Upper lobe of right lung (tissue), 1 donor: Measurements from ENCODE around the gene ZNF69. TPM values are rescaled to one million over a fixed set of nuclear protein-coding genes. Genes with fewer than 3 reads are reported as not detected.
"Not testable (repeated sequence)": the region's sequence is repeated elsewhere in the genome, so short reads cannot be mapped to it uniquely, and the experiment has no call there.

Source experiments
- ATAC-seq: fragments of 200-7000 bp; cut with Tn5 transposase; one replicate; pipeline ENCODE4 v1.9.1; 2020; ENCODE audit warnings: mild to moderate bottlenecking, moderate library complexity
- DNase-seq: peaks from one replicate; pipeline ENCODE4 v3.0.0-alpha.2; 2020
- H3K27ac ChIP-seq: fragments of 200-600 bp; one replicate; pipeline ENCODE4 v1.8.0; 2022
- H3K27me3 ChIP-seq: fragments of 200-600 bp; one replicate; pipeline ENCODE4 v1.8.0; 2022; ENCODE audit warnings: mild to moderate bottlenecking
- H3K36me3 ChIP-seq: fragments of 200-600 bp; one replicate; pipeline ENCODE4 v1.8.0; 2022
- H3K4me1 ChIP-seq: fragments of 200-600 bp; one replicate; pipeline ENCODE4 v1.8.0; 2022
- H3K4me3 ChIP-seq: fragments of 200-600 bp; one replicate; pipeline ENCODE4 v1.8.0; 2022; ENCODE audit warnings: mild to moderate bottlenecking
- H3K9me3 ChIP-seq: fragments of 200-600 bp; one replicate; pipeline ENCODE4 v1.8.0; 2022
- intact Hi-C: fragments of 100-400 bp; cut with DNase I; formaldehyde crosslinking; loops from one replicate; pipeline ENCODE4 v1.11.0; 2022
- total RNA-seq: library from RNA; stranded (reverse); fragmentation: NEBNext Ultra II Directional; extraction: Animal tissue kit (Norgen Biotek cat#: 25700); gene quantifications from one replicate; pipeline ENCODE4 v1.2.1, GENCODE V29; 2021
- TF ChIP-seq, protein P1 (sequence below): fragments of 200-600 bp; IDR thresholded peaks from one replicate; pipeline ENCODE4 v1.8.0; 2022; ENCODE audit warnings: antibody characterized with exemption
- donor health status: DM: no; HTN: yes; CAD: no; lungs with severe emphysema.

Gene ZNF69
- total RNA-seq, 1 donor from 2014 or later: 12.2 TPM

DNA sequence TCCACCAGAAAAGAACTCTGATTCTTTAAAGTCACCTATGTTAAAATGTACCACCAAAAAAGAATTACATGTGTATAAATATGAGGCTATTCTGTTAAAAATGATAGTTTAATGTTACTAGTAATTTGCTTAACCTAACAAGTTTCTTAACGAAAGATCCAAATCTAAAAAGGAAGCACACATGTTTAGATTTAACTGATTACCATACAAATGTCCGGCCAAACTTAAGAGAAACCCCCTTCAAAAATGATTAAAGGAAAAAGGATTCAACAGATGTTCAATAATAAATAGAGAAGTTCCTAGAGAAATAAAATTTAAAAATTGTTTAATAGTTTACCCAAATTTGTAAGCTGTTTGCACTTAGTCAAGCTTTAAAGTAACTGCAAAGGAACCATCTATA is 5.0 kb upstream of the ZNF69 start:
- no peaks in the 10 kb centered on the region for H3K9me3 ChIP-seq
- H3K4me3 ChIP-seq: no peak overlapping the region
- intact Hi-C loops: no loop called here
- no peak for ATAC-seq
- H3K27me3 ChIP-seq: no peaks in the 10 kb centered on the region
- no peak for DNase-seq
- H3K4me1 ChIP-seq: no peaks in the 10 kb centered on the region
- no peaks in the 10 kb centered on the region for H3K36me3 ChIP-seq
- no peak overlapping the region for H3K27ac ChIP-seq
- TF ChIP-seq, protein P1, sequence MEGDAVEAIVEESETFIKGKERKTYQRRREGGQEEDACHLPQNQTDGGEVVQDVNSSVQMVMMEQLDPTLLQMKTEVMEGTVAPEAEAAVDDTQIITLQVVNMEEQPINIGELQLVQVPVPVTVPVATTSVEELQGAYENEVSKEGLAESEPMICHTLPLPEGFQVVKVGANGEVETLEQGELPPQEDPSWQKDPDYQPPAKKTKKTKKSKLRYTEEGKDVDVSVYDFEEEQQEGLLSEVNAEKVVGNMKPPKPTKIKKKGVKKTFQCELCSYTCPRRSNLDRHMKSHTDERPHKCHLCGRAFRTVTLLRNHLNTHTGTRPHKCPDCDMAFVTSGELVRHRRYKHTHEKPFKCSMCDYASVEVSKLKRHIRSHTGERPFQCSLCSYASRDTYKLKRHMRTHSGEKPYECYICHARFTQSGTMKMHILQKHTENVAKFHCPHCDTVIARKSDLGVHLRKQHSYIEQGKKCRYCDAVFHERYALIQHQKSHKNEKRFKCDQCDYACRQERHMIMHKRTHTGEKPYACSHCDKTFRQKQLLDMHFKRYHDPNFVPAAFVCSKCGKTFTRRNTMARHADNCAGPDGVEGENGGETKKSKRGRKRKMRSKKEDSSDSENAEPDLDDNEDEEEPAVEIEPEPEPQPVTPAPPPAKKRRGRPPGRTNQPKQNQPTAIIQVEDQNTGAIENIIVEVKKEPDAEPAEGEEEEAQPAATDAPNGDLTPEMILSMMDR: no peak

DNA sequence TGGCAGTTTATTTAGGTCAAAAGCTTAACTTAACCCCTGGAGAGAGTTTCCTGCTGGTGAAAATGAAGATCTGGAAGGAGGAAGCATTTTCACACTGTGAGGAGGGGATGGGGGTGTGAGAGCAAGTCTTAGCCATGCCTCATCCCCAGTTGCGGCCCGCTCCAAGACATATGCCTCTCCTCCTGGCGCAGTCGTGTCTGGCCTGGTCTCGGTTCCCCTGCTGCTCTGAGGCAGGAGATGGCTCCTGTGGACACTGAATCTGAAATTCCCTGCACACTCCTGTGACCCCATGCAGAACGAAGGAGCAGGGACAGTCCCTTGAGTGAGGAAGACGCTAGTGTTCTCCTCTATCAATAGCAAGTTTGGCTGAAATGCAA is 360 bp upstream of the ZNF69 start:
- Histone ChIP-seq H3K36me3 (no peaks in the 10 kb centered on the region), H3K9me3 (no peaks in the 10 kb centered on the region), H3K4me3 (peak overlapping the region; percentile 74), H3K27me3 (no peaks in the 10 kb centered on the region), H3K27ac (peak overlapping the region; percentile 89), H3K4me1 (peaks cover 8% of the 10 kb centered on the region)
- TF ChIP-seq, protein P1: no peak
- intact Hi-C loops: no loop called here
- ATAC-seq (peak; percentile 25), DNase-seq (no peak)

DNA sequence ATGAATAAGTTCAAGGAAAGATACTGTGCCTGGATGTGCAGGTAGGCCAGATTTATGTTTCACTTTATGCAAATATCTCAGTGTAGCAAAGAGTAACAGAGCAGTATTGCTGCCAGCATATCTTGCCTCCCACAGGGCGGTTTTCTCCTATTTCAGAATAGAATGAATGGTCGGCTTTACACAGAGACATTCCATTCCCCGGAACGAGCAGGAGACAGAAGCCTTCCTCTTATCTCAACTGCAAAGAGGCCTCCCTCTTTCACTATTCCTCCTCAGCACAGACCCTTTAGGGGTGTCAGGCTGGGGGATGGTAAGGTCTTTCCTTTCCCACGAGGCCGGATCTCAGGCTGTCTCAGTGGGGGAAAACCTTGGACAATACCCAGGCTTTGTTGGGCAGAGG is 2.3 kb downstream of the ZNF69 start:
- ATAC-seq, H3K4me3 ChIP-seq, H3K36me3 ChIP-seq, H3K4me1 ChIP-seq, intact Hi-C loops, H3K9me3 ChIP-seq, H3K27me3 ChIP-seq, H3K27ac ChIP-seq, DNase-seq: not testable (repeated sequence)

GRCh38 chr19:11890634-11891033 is 3.1 kb downstream of the ZNF69 start:
- DNase-seq (no peak), ATAC-seq (no peak)
- H3K27ac ChIP-seq: no peak overlapping the region
- no peaks in the 10 kb centered on the region for H3K27me3 ChIP-seq
- TF ChIP-seq, protein P1: no peak
- H3K36me3 ChIP-seq: no peaks in the 10 kb centered on the region
- intact Hi-C loops: no loop called here
- H3K4me3 ChIP-seq: no peak overlapping the region
- peaks cover 8% of the 10 kb centered on the region for H3K4me1 ChIP-seq
- no peaks in the 10 kb centered on the region for H3K9me3 ChIP-seq

GRCh38 chr19:11894851-11895250 is 7.3 kb downstream of the ZNF69 start:
- Histone ChIP-seq H3K4me3 (no peak overlapping the region), H3K9me3 (peaks cover 3% of the 10 kb centered on the region), H3K36me3 (no peaks in the 10 kb centered on the region), H3K4me1 (no peaks in the 10 kb centered on the region), H3K27ac (no peak overlapping the region), H3K27me3 (no peaks in the 10 kb centered on the region)
- intact Hi-C loops: no loop called here
- TF ChIP-seq, protein P1: no peak
- ATAC-seq: no peak
- DNase-seq: no peak

DNA sequence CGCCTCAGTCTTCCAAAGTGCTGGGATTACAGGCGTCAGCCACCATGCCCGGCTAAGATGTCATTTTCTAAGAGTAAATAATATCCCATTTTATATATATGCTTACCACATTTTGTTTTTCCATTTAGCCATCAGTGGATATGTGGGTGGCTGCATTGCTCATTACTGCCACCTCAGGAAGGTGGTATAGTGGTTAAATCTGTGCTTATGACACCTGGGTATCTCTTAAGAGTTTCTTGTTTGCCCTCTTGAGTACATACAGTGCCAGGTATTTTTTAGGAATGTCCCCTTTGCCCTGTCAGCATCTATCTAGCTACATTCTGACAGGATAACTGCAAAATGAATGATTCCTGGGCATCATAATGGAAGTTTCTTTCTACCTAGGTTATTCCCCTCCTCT is 14.6 kb downstream of the ZNF69 start:
- peaks cover 44% of the 10 kb centered on the region for H3K9me3 ChIP-seq
- TF ChIP-seq, protein P1: no peak
- peaks cover 23% of the 10 kb centered on the region for H3K36me3 ChIP-seq
- DNase-seq: no peak
- ATAC-seq: no peak
- no peak overlapping the region for H3K27ac ChIP-seq
- intact Hi-C loops: no loop called here
- no peaks in the 10 kb centered on the region for H3K4me1 ChIP-seq
- no peaks in the 10 kb centered on the region for H3K27me3 ChIP-seq
- no peak overlapping the region for H3K4me3 ChIP-seq
